ENCODE results near the gene HLA-DOA.

DNA sequence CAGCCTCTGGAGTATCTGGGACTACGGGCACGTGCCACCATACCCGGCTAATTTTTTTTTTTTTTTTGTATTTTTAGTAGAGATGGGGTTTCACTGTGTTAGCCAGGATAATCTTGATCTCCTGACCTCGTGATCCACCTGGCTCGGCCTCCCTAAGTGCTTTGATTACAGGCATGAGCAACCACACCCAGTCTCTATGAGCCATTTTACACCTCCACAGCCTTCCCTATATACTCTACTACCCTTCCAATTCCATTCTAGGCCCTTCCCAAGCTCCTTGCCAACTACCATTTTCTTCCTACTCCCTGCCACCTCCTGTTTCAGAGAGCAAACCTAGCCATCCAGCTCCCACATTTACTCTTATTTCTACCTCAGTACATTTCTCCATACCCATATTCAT, 48.8 kb downstream of the HLA-DOA start:
- TF ChIP-seq POLR2A (IDR thresholded peaks at IDR 0.05), result no peak
- no peak for TF ChIP-seq POLR2AphosphoS5 (IDR thresholded peaks at IDR 0.05)
